HG02763 (cell line): Measurements from ENCODE around the gene CSRNP2.
A peak's percentile ranks its signal among the peaks of the same experiment; 100 is the strongest.
"Not testable (repeated sequence)": the region's sequence is repeated elsewhere in the genome, so short reads cannot be mapped to it uniquely, and the experiment has no call there.

Experiments
- ATAC-seq: cut with Tn5 transposase; IDR thresholded peaks from one replicate; pipeline ENCODE4 v1.9.1; 2021; ENCODE audit warnings: mild to moderate bottlenecking, moderate library complexity; ENCODE audit not compliant: unreplicated experiment

CSRNP2 gene

DNA sequence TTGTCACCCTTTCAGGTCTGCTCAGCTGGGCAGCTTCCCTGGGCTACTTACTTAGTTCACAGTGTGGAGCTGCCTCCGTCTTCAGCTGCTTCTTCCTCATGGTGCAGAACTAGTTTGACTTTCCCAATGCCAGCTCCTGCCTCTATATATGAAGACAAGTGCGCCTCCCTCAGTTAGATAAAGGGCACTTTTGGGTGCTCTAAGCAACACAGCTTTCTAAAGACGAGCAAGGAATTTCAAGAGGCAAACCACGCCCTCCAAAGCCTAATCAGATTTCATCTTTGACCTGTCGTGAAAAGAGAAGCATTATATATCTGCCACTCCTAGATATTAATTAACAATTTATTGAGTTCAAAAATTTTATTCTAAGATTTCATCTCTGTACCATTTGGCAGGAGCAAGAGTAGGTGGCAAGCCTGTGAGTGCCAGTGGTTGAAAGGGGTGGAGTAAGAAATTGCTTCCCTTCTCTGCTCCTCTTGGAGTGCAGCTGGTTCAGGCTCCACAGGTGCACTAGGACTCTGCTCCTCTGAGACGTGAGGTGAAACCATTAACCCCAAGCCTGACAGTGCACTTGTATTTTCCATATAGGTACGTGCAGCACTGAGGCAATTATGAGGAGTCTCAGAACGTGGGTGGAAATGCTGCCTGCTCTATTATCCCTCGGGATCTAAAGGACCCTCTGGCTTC, 55.1 kb downstream of the CSRNP2 start:
- no peak for ATAC-seq

DNA sequence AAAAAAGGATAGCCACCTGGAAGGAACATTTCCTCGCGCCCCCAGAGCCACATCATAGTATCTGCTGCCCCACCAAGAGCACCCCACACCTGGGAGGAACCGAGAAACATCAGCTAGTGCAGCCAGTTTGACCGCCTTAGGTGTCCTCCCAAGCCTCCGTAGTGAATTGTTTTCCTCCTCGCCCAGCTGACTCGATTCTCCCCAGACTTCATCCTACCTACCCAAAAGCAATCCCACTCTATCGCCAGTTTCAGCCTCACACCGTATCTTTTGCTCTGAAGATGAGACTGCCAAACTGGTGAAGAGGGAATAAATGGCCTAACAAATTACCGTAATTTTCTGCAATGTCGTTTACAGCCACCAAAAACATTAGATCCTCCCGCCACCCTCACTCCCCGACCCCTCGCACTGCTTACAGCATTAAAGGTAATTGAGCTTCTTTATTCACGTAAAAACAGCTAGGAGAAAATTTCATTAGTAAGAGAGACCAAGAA, 56.0 kb downstream of the CSRNP2 start:
- no peak for ATAC-seq

DNA sequence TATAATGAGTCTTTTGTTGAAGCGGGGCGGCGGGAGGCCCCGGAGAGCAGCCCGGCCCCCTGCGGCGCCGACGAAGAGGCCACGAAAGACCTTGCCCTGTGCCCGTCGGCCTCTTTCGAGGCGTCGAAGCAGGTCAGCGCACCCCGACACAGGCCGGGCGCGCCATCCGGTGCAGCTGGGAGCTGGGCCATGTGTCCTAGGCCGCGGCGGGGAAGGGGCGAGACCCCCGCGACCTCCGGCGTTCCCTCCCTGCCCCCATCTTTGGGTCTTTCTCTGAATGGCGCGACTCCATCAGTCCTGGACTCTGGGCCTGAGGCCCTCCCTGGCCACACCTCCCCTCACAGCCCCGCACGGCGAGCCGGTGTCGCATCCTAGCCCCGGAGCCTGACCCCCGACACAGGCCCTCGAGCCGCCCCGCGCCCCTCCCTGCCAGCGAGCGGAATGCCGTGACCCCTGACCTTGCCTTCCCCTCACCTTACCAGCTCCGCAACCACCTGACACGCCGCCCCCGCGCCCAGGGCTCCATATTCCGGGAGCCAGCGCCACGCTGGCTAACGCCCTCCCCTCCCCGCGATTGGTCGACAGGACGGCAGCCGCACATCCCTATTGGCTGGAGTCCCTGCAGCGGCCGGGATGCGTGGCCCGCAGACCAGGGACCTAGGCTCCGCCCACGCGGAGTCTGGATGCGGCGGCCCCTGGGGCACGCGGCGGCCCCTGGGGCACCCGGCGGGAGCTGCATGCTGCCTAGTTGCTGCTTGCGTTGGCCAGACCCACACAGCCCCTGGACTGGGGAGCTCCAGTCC, 57.4 kb downstream of the CSRNP2 start, which contains the start of gene SLC11A2:
TSS of gene SLC11A2 (minus strand) at position 549 of the 803 bp plus-strand sequence. CDS start 15,656 bp downstream, outside the sequence.
- peak; percentile 87 for ATAC-seq

DNA sequence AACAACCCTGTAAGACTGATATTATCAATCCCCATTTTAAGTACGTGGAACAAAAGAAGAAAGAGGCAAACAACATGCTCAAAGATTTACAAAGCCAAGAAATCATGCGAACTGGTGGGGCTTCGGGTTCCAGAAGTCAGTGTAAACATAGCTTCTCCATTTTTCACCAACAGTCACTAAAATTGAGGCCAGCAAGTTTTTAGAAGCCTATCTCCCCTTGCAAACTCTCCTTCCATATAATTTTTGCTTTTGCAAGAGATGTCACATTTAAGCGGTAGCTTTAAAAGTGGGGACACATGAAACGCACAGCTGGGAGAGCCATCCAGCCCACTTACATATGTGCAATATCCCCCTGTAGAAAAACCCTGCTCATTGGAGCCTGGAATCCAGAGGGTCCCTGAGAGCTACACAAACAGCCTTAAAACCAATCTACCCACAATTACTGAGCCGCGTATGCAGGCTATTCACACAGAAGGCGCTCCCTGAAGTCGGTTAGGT, 58.0 kb downstream of the CSRNP2 start:
- ATAC-seq: no peak

DNA sequence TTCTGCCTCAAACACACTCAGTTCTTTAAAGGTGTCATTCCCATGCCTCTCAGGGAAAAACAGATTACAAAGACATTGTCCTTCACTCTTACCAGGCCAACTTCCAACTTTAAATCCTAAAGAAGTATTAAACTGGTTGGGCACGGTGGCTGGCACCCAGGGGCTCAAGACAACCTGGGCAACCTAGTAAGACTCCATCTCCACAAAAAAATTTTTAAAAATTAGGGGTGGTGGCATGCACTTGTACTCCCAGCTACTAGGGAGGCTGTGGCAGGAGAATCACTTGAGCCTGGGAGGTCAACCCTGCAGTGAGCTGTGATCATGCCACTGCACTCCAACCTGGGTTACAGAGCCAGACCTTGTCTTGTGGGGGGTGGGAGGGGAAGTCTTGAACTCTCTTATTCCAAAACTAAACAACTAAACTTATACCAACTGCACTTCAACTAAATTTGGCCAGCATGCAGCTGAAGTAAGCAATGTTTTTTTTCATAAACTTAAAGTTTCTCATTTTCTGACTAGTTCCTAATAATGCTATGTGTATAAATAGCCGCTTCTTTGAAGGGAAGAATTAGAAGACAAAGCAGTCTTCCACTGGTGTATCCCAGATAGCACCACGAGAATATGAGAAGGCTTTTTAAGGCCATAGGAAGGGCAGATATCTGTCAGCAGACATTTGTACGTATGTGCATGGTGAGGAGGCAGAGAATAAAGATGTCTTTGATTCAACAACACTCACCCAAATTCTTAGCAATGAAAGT, 59.6 kb downstream of the CSRNP2 start:
- no peak for ATAC-seq

DNA sequence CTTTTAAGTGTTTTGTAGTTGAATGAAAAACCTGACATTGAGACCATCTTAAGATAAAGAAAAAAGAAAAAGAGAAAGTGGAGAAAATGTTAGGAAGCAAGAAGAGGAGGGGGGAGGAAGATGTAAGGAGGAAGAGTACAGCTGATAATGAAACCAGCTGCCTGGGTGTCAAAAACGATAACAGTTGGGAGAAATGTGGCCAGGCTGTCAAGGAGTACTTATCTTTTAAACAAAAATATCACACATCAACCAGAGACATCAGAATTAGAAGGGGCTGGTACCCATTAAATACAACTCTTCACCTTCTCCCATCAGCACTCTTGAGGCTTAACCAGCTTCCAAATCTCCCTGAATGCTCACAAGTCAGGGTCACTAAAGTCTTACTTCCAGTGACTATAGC, 61.7 kb downstream of the CSRNP2 start:
- no peak for ATAC-seq

DNA sequence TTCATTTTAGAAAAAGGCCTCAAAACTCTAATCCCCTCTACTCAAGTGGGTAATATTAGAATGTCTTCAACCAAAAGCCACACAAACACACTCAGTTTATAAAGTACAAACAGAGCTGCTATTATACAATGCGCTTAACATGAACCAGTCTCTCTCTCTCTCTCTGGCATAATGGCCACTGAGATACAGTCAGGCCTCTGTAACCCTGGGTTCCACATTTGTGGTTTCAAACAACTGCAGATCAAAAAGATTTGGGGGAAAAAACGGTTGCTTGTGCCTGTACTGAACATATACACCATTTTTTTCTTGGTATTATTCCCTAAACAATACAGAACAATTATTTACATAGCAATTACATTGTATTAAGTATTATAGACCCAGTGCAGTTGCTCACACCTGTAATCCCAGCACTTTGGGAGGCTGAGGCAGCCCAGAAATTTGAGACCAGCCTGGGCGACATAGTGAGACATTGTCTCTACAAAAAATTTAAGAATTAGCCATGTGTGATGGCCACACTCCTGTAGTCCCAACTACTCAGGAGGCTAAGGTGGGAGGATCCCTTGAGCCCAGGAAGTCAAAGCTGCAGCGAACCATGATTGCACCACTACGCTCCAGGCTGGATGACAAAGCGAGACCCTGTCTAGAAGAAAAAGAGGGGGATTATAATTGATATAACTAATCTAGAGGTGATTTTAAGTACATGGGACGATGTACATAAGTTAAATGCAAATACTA, 62.8 kb downstream of the CSRNP2 start:
- no peak for ATAC-seq

DNA sequence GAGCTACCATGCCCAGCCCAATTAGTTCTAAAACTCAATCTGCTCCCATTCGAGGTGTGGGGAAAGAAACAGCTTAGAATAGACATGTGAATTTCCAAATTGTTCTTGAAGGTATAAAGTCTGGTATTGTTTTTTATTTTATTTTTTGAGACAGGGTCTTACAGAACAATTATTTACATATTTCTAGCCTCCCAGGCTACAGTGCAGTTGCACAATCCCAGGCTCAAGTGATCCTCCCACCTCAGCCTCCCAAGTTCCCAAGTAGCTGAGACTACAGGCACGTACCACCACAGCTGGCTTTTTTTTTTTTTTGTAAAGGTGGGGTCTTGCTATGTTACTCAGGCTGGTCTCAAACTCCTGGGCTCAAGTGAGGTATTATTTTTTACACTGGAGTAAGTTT, 63.5 kb downstream of the CSRNP2 start:
- ATAC-seq: no peak

DNA sequence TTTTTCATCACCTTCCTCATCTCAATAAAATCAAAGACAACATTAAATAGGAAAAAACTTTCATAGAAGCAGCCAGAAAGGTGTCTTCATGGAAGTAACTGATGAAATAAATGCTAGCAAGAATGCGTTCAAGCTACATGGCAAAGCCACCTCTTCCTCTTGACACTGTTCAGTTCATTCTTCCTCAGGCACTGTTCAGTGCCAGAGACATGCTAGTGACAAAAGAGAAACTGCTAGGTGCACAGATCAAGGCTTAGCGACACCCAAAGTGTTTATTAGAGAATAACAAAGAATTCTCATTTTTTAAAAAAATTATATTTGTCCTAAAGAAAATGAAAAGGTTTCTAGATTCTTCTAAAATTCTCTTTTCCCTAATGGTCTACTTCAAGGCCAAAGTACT, 64.4 kb downstream of the CSRNP2 start:
- ATAC-seq: no peak

DNA sequence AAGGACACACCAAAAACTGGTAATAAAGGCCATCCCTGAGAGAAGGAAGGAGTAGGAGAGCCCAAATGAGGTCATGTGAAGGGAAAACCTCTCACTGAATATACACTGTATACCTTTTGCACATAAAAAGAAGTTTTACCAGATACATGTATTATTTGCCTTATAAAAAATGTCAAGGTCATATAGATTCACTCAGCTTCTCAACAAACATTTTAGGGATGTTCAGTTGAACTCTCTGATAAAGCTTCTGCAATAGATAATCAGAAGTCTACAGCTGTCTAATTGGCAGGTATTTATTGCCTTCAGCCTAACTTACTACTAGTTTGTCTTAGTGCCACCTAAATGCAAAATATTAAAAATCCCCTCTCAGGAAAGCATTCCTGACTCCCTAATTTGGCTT, 65.9 kb downstream of the CSRNP2 start:
- ATAC-seq: no peak

DNA sequence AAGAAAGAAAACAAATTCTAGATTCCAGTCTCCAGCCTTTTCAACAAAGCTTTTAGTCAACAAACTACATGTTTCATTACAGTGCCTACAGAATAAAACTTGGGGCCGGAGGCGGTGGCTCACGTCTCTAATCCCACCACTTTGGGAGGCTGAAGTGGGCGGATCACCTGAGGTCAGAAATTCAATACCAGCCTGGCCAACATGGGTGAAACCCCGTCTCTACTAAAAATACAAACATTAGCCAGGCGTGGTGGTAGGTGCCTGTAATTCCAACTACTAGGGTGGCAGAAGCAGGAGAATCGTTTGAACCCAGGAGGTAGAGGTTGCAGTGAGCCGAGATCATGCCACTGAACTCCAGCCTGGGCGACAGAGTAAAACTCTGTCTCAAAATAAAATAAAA, 68.9 kb downstream of the CSRNP2 start:
- ATAC-seq: not testable (repeated sequence)

DNA sequence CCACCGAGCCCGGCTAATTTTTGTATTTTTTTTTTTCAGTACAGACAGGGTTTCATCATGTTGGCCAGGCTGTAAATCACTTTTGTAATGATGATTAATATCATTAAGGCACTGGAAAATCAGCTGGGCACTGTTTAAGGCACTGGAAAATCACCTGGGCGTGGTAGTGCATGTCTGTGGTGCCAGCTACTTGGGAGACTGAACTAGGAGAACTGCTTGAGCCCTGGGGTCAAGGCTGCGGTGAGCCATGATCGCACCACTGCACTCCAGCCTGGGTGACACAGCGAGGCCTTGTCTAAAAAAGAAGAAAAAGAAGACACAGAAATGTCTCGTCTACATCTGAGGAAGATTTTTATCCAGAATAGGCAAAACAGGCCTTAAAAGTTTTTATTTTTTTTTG, 70.0 kb downstream of the CSRNP2 start:
- no peak for ATAC-seq

DNA sequence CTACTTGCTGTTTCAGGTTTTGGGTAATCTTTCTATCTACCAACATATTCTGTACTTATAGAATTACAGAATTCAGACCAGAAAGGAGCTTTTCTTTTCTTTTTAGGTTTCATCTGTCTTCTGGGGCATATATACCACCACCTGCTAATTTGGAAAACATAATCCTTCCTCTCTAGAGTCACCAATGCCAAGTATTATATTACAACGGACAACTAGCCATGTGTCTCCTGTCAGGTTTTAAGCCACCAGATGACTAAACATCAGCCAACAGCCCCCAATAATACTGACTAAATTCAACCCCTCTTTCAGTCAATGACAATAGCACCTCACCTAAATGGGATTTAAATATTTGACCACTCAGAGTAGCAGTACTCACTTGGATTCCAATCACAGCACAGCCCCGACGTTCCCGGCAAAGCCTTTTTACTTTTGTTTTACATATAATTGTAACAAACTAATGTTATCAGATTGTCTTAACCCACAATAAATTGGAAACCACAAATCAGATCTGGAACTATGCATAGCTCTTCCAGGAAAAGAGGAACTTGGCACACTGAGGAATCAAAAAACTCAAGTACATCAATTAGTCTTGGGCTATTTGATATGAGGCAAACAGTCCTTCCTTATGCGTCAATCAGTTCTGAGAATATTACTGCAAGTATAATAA, 70.7 kb downstream of the CSRNP2 start:
- no peak for ATAC-seq

DNA sequence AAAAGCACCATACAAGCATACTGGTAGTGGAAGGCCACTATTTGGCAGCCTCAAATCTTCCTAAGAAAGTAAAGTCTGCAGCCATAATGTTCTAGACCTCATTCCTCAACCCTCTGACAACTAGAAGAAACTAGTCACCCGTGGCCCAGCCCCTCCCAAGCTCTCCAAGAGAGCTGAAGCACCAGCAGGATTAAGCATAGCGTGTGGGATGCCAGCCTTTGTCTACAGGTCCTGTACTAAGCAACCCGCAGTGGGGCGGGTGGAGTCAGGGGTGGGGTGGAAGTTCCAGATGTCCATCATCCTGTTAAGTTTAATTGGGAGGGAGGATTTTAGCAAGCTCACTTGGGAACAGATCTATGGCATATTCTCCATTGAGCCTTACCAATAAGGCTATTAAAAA, 71.4 kb downstream of the CSRNP2 start:
- ATAC-seq: no peak
